ENCODE results near the gene CELSR3.
A peak's percentile ranks its signal among the peaks of the same experiment; 100 is the strongest.

CELSR3 gene

GRCh38 chr3:48635222-48636021, 27.3 kb downstream of the CELSR3 start, which contains the start of gene SLC26A6:
TSS of gene SLC26A6 (minus strand) at chr3:48635461. CDS start at chr3:48635393, 68 bp downstream.
- TF ChIP-seq MAX (IDR thresholded peaks at IDR 0.05) (peak; percentile 64), TAF1 (IDR thresholded peaks at IDR 0.05; ENCODE audit: low read depth) (peak; percentile 83), RAD21 (IDR thresholded peaks at IDR 0.05; ENCODE audit: low read depth) (peak; percentile 37; the same call in 1 of the 2 replicates), EP300 (IDR thresholded peaks at IDR 0.05; ENCODE audit: borderline replicate concordance) (no peak), TCF12 (IDR thresholded peaks at IDR 0.05; ENCODE audit: low read depth) (0 out of 2 replicates have a peak, but pooled peaks have one; percentile 21), CREB1 (IDR thresholded peaks at IDR 0.05; ENCODE audit: low read depth) (peak; percentile 9; the same call in 1 of the 2 replicates)

GRCh38 chr3:48634661-48635221, 27.9 kb downstream of the CELSR3 start:
- TF ChIP-seq REST (IDR thresholded peaks at IDR 0.05; ENCODE audit: low read depth): no peak
- TF ChIP-seq TCF12 (IDR thresholded peaks at IDR 0.05; ENCODE audit: low read depth): 0 out of 2 replicates have a peak, but pooled peaks have one; percentile 8
- TF ChIP-seq ZBTB7A (IDR thresholded peaks at IDR 0.05; ENCODE audit: low read depth): peak; percentile 74

- TF ChIP-seq RAD21 (IDR thresholded peaks at IDR 0.05; ENCODE audit: low read depth): no peak
- TF ChIP-seq TEAD4 (IDR thresholded peaks at IDR 0.05): no peak
- TF ChIP-seq TCF12 (IDR thresholded peaks at IDR 0.05; ENCODE audit: low read depth): no peak
- TF ChIP-seq ZBTB7A (IDR thresholded peaks at IDR 0.05; ENCODE audit: low read depth): no peak
- no peak for TF ChIP-seq MAX (IDR thresholded peaks at IDR 0.05)
- no peak for TF ChIP-seq FOXM1 (IDR thresholded peaks at IDR 0.05; ENCODE audit: borderline replicate concordance, low read depth)
- no peak for TF ChIP-seq NFIC (IDR thresholded peaks at IDR 0.05)
- TF ChIP-seq TAF1 (IDR thresholded peaks at IDR 0.05; ENCODE audit: low read depth): no peak
- TF ChIP-seq EGR1 (IDR thresholded peaks at IDR 0.05): no peak
- TF ChIP-seq REST (IDR thresholded peaks at IDR 0.05; ENCODE audit: low read depth): no peak
- TF ChIP-seq USF1 (IDR thresholded peaks at IDR 0.05): no peak
- TF ChIP-seq YY1 (IDR thresholded peaks at IDR 0.05; ENCODE audit: low read depth): no peak
- no peak for TF ChIP-seq CREB1 (IDR thresholded peaks at IDR 0.05; ENCODE audit: low read depth)
- TF ChIP-seq EP300 (IDR thresholded peaks at IDR 0.05; ENCODE audit: borderline replicate concordance): no peak
- no peak for TF ChIP-seq CEBPB (IDR thresholded peaks at IDR 0.05)
These were observed 28.9 kb downstream of the CELSR3 start for GRCh38 chr3:48633743-48634142.

GRCh38 chr3:48633256-48633655, 29.4 kb downstream of the CELSR3 start:
- TF ChIP-seq TAF1 (IDR thresholded peaks at IDR 0.05; ENCODE audit: low read depth) (no peak), NFIC (IDR thresholded peaks at IDR 0.05) (no peak), YY1 (IDR thresholded peaks at IDR 0.05; ENCODE audit: low read depth) (no peak), FOXM1 (IDR thresholded peaks at IDR 0.05; ENCODE audit: borderline replicate concordance, low read depth) (no peak), CREB1 (IDR thresholded peaks at IDR 0.05; ENCODE audit: low read depth) (no peak), RAD21 (IDR thresholded peaks at IDR 0.05; ENCODE audit: low read depth) (no peak), EGR1 (IDR thresholded peaks at IDR 0.05) (no peak)

GRCh38 chr3:48631516-48632448, 30.9 kb downstream of the CELSR3 start:
- TF ChIP-seq CEBPB (IDR thresholded peaks at IDR 0.05) (no peak), CREB1 (IDR thresholded peaks at IDR 0.05; ENCODE audit: low read depth) (no peak), ZBTB7A (IDR thresholded peaks at IDR 0.05; ENCODE audit: low read depth) (no peak), YY1 (IDR thresholded peaks at IDR 0.05; ENCODE audit: low read depth) (no peak), NFIC (IDR thresholded peaks at IDR 0.05) (no peak), REST (IDR thresholded peaks at IDR 0.05; ENCODE audit: low read depth) (no peak), EP300 (IDR thresholded peaks at IDR 0.05; ENCODE audit: borderline replicate concordance) (no peak), FOXM1 (IDR thresholded peaks at IDR 0.05; ENCODE audit: borderline replicate concordance, low read depth) (no peak)
